CD14-positive monocyte (primary cell): ENCODE results near the gene CD1D. TPM values are rescaled to one million over a fixed set of nuclear protein-coding genes. Genes with fewer than 3 reads are reported as not detected.

ENCODE experiments used
- DNase-seq, 3 donors: peaks; one replicate each; pipeline ENCODE4 v3.0.0-alpha.2; 2011 to 2022
- H2AFZ ChIP-seq: 2 replicates; pipeline ENCODE4 v1.6.0; 2012; ENCODE audit warnings: mild to moderate bottlenecking, low read depth, low read length, inconsistent platforms; ENCODE audit not compliant: insufficient read depth, poor library complexity, severe bottlenecking
- H3K27ac ChIP-seq, 2 donors: 1 replicate in 1 of 2; 2 replicates in 1 of 2; pipeline ENCODE4 v1.5.1; 2012 to 2013; ENCODE audit warnings: low read length in 2 of 2, control low read depth in 1 of 2, inconsistent platforms in 1 of 2, low read depth in 1 of 2, mild to moderate bottlenecking in 1 of 2
- H3K27me3 ChIP-seq, 2 donors: one replicate each; pipeline versions ENCODE4 v1.6.0 to v1.6.1; 2011 to 2013; ENCODE audit warnings: low read length in 2 of 2; ENCODE audit not compliant: control insufficient read depth in 2 of 2, insufficient read depth in 2 of 2
- H3K36me3 ChIP-seq, 2 donors: replicated peaks in 1 of 2; 1 replicate in 1 of 2; 2 replicates in 1 of 2; pipeline versions ENCODE4 v1.5.1 to v1.6.1; 2012 to 2013; ENCODE audit warnings: low read length in 2 of 2, control low read depth in 1 of 2, inconsistent platforms in 1 of 2, mild to moderate bottlenecking in 1 of 2; ENCODE audit not compliant: insufficient read depth in 2 of 2, control insufficient read depth in 1 of 2
- H3K4me1 ChIP-seq, 2 donors: 1 replicate in 1 of 2; 2 replicates in 1 of 2; pipeline versions ENCODE4 v1.5.1 to v1.6.1; 2012 to 2013; ENCODE audit warnings: low read length in 2 of 2, control low read depth in 1 of 2, inconsistent platforms in 1 of 2, mild to moderate bottlenecking in 1 of 2, moderate library complexity in 1 of 2; ENCODE audit not compliant: insufficient read depth in 2 of 2, control insufficient read depth in 1 of 2
- H3K4me2 ChIP-seq: replicated peaks from 2 replicates; pipeline ENCODE3; 2012; ENCODE audit warnings: low read length, moderate library complexity, mild to moderate bottlenecking; ENCODE audit not compliant: poor library complexity, severe bottlenecking; ENCODE audit errors: extremely low read depth
- H3K4me3 ChIP-seq, 3 experiments: fragments of 200-600 bp in 1 of 3; sonication (generic) in 1 of 3; replicated peaks in 1 of 3; 1 replicate in 2 of 3; 2 replicates in 1 of 3; pipeline ENCODE4 v1.5.1; 2011 to 2013; ENCODE audit warnings: low read length in 3 of 3, mild to moderate bottlenecking in 3 of 3, control low read depth in 2 of 3, low read depth in 2 of 3, inconsistent platforms in 1 of 3, moderate library complexity in 1 of 3
- H3K79me2 ChIP-seq: 2 replicates; pipeline ENCODE4 v1.6.0; 2012; ENCODE audit warnings: mild to moderate bottlenecking, control low read depth, inconsistent platforms, low read length, moderate library complexity; ENCODE audit not compliant: insufficient read depth
- H3K9ac ChIP-seq: 2 replicates; pipeline ENCODE4 v1.6.0; 2017; ENCODE audit warnings: low read length, mild to moderate bottlenecking; ENCODE audit not compliant: insufficient read depth, poor library complexity, severe bottlenecking
- H3K9me3 ChIP-seq, 2 donors: replicated peaks in 1 of 2; 1 replicate in 1 of 2; 2 replicates in 1 of 2; pipeline versions ENCODE4 v1.5.1 to v1.6.1; 2012 to 2013; ENCODE audit warnings: low read length in 2 of 2, control low read depth in 1 of 2; ENCODE audit not compliant: control insufficient read depth in 1 of 2, insufficient read depth in 1 of 2
- H4K20me1 ChIP-seq: 2 replicates; pipeline ENCODE4 v1.6.0; 2012; ENCODE audit warnings: mild to moderate bottlenecking, low read length, control low read depth, moderate library complexity; ENCODE audit not compliant: insufficient read depth
- H3K27ac Mint-ChIP-seq, 7 donors: one replicate each; pipeline ENCODE4 v1.8.0; 2020; ENCODE audit warnings: mild to moderate bottlenecking in 7 of 7, mixed read lengths in 7 of 7, moderate library complexity in 6 of 7, inconsistent platforms in 2 of 7
- H3K27me3 Mint-ChIP-seq, 3 donors: one replicate each; pipeline ENCODE4 v1.8.0; 2021 to 2022; ENCODE audit warnings: low read depth in 3 of 3, mild to moderate bottlenecking in 3 of 3, mixed read lengths in 3 of 3, moderate library complexity in 3 of 3, inconsistent platforms in 1 of 3
- H3K36me3 Mint-ChIP-seq, 2 donors: one replicate each; pipeline ENCODE4 v1.8.0; 2020; ENCODE audit warnings: mixed read lengths in 2 of 2, inconsistent platforms in 1 of 2, mild to moderate bottlenecking in 1 of 2
- H3K4me1 Mint-ChIP-seq: one replicate; pipeline ENCODE4 v1.8.0; 2020; ENCODE audit warnings: mild to moderate bottlenecking, mixed read lengths
- H3K4me3 Mint-ChIP-seq, 2 donors: one replicate each; pipeline ENCODE4 v1.8.0; 2020; ENCODE audit warnings: mild to moderate bottlenecking in 2 of 2, mixed read lengths in 2 of 2, moderate library complexity in 1 of 2
- H3K9me3 Mint-ChIP-seq, 7 donors: one replicate each; pipeline ENCODE4 v1.8.0; 2020 to 2022; ENCODE audit warnings: mixed read lengths in 7 of 7, mild to moderate bottlenecking in 6 of 7, moderate library complexity in 6 of 7, inconsistent platforms in 2 of 7
- CTCF ChIP-seq: fragments of 200-600 bp; IDR thresholded peaks from one replicate; pipeline ENCODE4 v1.8.0; 2022; ENCODE audit warnings: antibody characterized with exemption, mild to moderate bottlenecking
- WGBS: methylation state at CpG from one replicate; pipeline ENCODE4 v1.1.5; 2013; ENCODE audit warnings: missing lambda C conversion rate; ENCODE audit not compliant: insufficient coverage; 5-methylcytosine and 5-hydroxymethylcytosine counted together
- intact Hi-C, 2 donors: fragments of 100-400 bp; cut with micrococcal nuclease; formaldehyde crosslinking; loops; one replicate each; pipeline versions ENCODE4 v1.15.0 to v1.15.1; 2023
- polyA plus RNA-seq, 3 donors: library from polyadenylated mRNA; depleted of rRNA in 1 of 3; unstranded in 2 of 3; stranded (reverse) in 1 of 3; fragments of 300-500 nt in 2 of 3; fragments of >200 nt in 1 of 3; fragmentation: Illumina TruSeq in 2 of 3; gene quantifications; 1 replicate in 2 of 3; 2 replicates in 1 of 3; pipeline ENCODE4 v1.2.3, GENCODE V29; 2012 to 2021

The CD1D gene
- polyA plus RNA-seq, 3 donors: 121 to 144 (median 134) TPM

GRCh38 chr1:158147401-158147800 lies 33.3 kb upstream of the CD1D start:
- Histone ChIP-seq H3K27ac (peak overlapping the region; percentile 28 to 81), H3K4me3 (peak overlapping the region in 1 of 3 experiments; percentile 73), H3K4me1 (peaks cover 56 to 58% of the 10 kb centered on the region in 2 donors), H3K9me3 (peaks cover 10 to 23% of the 10 kb centered on the region in 2 donors), H3K27me3 (no peaks in the 10 kb centered on the region), H4K20me1 (no peaks in the 10 kb centered on the region), H3K36me3 (no peaks in the 10 kb centered on the region), H2AFZ (peak overlapping the region; percentile 7), H3K9ac (no peak overlapping the region), H3K4me2 (peak overlapping the region; percentile 90), H3K79me2 (no peaks in the 10 kb centered on the region)
- H3K36me3 Mint-ChIP-seq: peaks cover 5 to 10% of the 10 kb centered on the region in 2 donors
- peaks cover 0 to 2% (median 0%) of the 10 kb centered on the region in 3 donors for H3K27me3 Mint-ChIP-seq
- WGBS: no CpG with 5 or more reads among the region's 2 CpGs
- peaks cover 14 to 34% (median 19%) of the 10 kb centered on the region in 7 donors for H3K9me3 Mint-ChIP-seq
- H3K27ac Mint-ChIP-seq: peak overlapping the region; percentile 92 to 99 (median 96)
- H3K4me3 Mint-ChIP-seq: peak overlapping the region in 1 of 2 donors; percentile 77
- TF ChIP-seq CTCF: no peak
- peaks cover 58% of the 10 kb centered on the region for H3K4me1 Mint-ChIP-seq
- peak in 2 of 3 donors; percentile 31 to 34 for DNase-seq
- intact Hi-C loops: no loop called here

- Histone ChIP-seq H3K9me3 (peaks cover 10 to 23% of the 10 kb centered on the region in 2 donors), H3K4me1 (peaks cover 60 to 63% of the 10 kb centered on the region in 2 donors), H3K27ac (peak overlapping the region; percentile 28 to 81), H3K9ac (no peak overlapping the region), H3K27me3 (no peaks in the 10 kb centered on the region), H3K4me2 (peak overlapping the region; percentile 90), H3K79me2 (no peaks in the 10 kb centered on the region), H4K20me1 (no peaks in the 10 kb centered on the region), H3K36me3 (no peaks in the 10 kb centered on the region), H3K4me3 (peak overlapping the region; percentile 12 to 73 (median 38)), H2AFZ (peak overlapping the region; percentile 7)
- Mint-ChIP-seq H3K4me3 (peak overlapping the region; percentile 62 to 77), H3K4me1 (peaks cover 61% of the 10 kb centered on the region), H3K9me3 (peaks cover 14 to 35% (median 19%) of the 10 kb centered on the region in 7 donors), H3K36me3 (peaks cover 5 to 10% of the 10 kb centered on the region in 2 donors), H3K27ac (peak overlapping the region; percentile 92 to 99 (median 96)), H3K27me3 (peaks cover 0 to 2% (median 0%) of the 10 kb centered on the region in 3 donors)
- TF ChIP-seq CTCF: no peak
- DNase-seq: peak; percentile 51 to 56 (median 51)
- 0% methylated on average over 1 of the region's 3 CpGs for WGBS
- intact Hi-C loops: loop anchor here in 1 of 2 donors (2.0 kb wide), 1 partner anchor 15 kb away; no protein-coding TSS in a partner anchor
Observed at GRCh38 chr1:158147869-158148268, 32.8 kb upstream of the CD1D start.
